ENCODE measurements around the gene TNRC18. TPM values are rescaled to one million over a fixed set of nuclear protein-coding genes. Genes with fewer than 3 reads are reported as not detected.

Gene TNRC18
- total and polyA plus RNA-seq, 9 of the 15 experiments (the other 6 are each of a cell fraction or from before 2014, with no cell fraction given), result 0.03 to 43.2 (median 18.0) TPM

- TF ChIP-seq BRCA1 (IDR thresholded peaks at IDR 0.05), result no peak
- TF ChIP-seq BRCA1 (CRISPR knock-in tag; IDR thresholded peaks at IDR 0.05), result no peak
- no peak for TF ChIP-seq ZNF239 (CRISPR knock-in tag; IDR thresholded peaks at IDR 0.05)
- TF ChIP-seq PURB (CRISPR knock-in tag; IDR thresholded peaks at IDR 0.05; ENCODE audit: low read depth), result no peak
- no peak for TF ChIP-seq CREBBP (IDR thresholded peaks at IDR 0.05; ENCODE audit: low read depth, low read length)
- TF ChIP-seq NFIX (CRISPR knock-in tag; IDR thresholded peaks at IDR 0.05; ENCODE audit: low read depth), result no peak
- TF ChIP-seq ZC3H4 (CRISPR knock-in tag; IDR thresholded peaks at IDR 0.05; ENCODE audit: borderline replicate concordance), result no peak
- peak; percentile 45; the same call in 1 of the 2 replicates for TF ChIP-seq TFAP4 (CRISPR knock-in tag; IDR thresholded peaks at IDR 0.05; ENCODE audit: borderline replicate concordance)
- no peak for TF ChIP-seq ZNF143 (CRISPR knock-in tag; IDR thresholded peaks at IDR 0.05)
- TF ChIP-seq ZBTB7A (IDR thresholded peaks at IDR 0.05; ENCODE audit: borderline replicate concordance, control insufficient read depth, low read depth, low read length), result peak; percentile 74; the same call in 1 of the 2 replicates
- no peak for TF ChIP-seq COPS2 (conservative IDR thresholded peaks at IDR 0.05)
- TF ChIP-seq SAP30 (IDR thresholded peaks at IDR 0.05; ENCODE audit: borderline replicate concordance, insufficient read depth, low read depth, low read length, poor library complexity, severe bottlenecking), result no peak
- no peak for TF ChIP-seq ZZZ3 (IDR thresholded peaks at IDR 0.05)
- no peak for TF ChIP-seq ATF7 (IDR thresholded peaks at IDR 0.05)
- TF ChIP-seq HMG20B (CRISPR knock-in tag; IDR thresholded peaks at IDR 0.05), result no peak
- no peak for TF ChIP-seq TEAD2 (tag; IDR thresholded peaks at IDR 0.05)
- TF ChIP-seq ATF3 (IDR thresholded peaks at IDR 0.05), result no peak
- no peak for TF ChIP-seq ATF3 (CRISPR knock-in tag; conservative IDR thresholded peaks at IDR 0.05)
- TF ChIP-seq ZNF184 (CRISPR knock-in tag; IDR thresholded peaks at IDR 0.05), result no peak
- TF ChIP-seq GTF3C2 (IDR thresholded peaks at IDR 0.05; ENCODE audit: borderline replicate concordance, extremely low read depth, insufficient read length), result no peak
- TF ChIP-seq TEAD1 (CRISPR knock-in tag; IDR thresholded peaks at IDR 0.05), result no peak
- TF ChIP-seq ZNF696 (CRISPR knock-in tag; conservative IDR thresholded peaks at IDR 0.05), result no peak
- no peak for TF ChIP-seq DNMT1 (IDR thresholded peaks at IDR 0.05)
- TF ChIP-seq ZNF77 (CRISPR knock-in tag; IDR thresholded peaks at IDR 0.05), result no peak
Observed at GRCh38 chr7:5296611-5297226, 126.9 kb downstream of the TNRC18 start (continued).
